Measurements from ENCODE around the gene PARD3B. TPM values are rescaled to one million over a fixed set of nuclear protein-coding genes. Genes with fewer than 3 reads are reported as not detected.

The PARD3B gene
- total RNA-seq, 2 experiments from 2014 or later = 0.49 to 1.1 TPM

GRCh38 chr2:204748286-204748685 is 203.0 kb downstream of the PARD3B start:
- H3K4me1 Mint-ChIP-seq = peaks cover 12% of the 10 kb centered on the region
- no peak for DNase-seq

GRCh38 chr2:204749319-204749718 is 204.0 kb downstream of the PARD3B start:
- Mint-ChIP-seq H3K27me3 (no peaks in the 10 kb centered on the region), H3K36me3 (peaks cover 2% of the 10 kb centered on the region), H3K4me1 (peaks cover 5% of the 10 kb centered on the region), H3K27ac (no peak overlapping the region), H3K4me3 (no peak overlapping the region), H3K9me3 (peaks cover 2% of the 10 kb centered on the region)
- DNase-seq = no peak

More at GRCh38 chr2:204748286-204748685, 203.0 kb downstream of the PARD3B start:
- Mint-ChIP-seq H3K27ac (no peak overlapping the region), H3K9me3 (peaks cover 2% of the 10 kb centered on the region), H3K4me3 (no peak overlapping the region), H3K36me3 (peaks cover 2% of the 10 kb centered on the region), H3K27me3 (no peaks in the 10 kb centered on the region)

- no peak for DNase-seq
- no peak overlapping the region for H3K4me3 Mint-ChIP-seq
- H3K36me3 Mint-ChIP-seq = no peaks in the 10 kb centered on the region
- peaks cover 2% of the 10 kb centered on the region for H3K9me3 Mint-ChIP-seq
- H3K27me3 Mint-ChIP-seq = no peaks in the 10 kb centered on the region
- no peak overlapping the region for H3K27ac Mint-ChIP-seq
- H3K4me1 Mint-ChIP-seq = peaks cover 5% of the 10 kb centered on the region
These were observed 205.1 kb downstream of the PARD3B start for GRCh38 chr2:204750389-204750788.

- Mint-ChIP-seq H3K36me3 (no peaks in the 10 kb centered on the region), H3K27ac (no peak overlapping the region), H3K4me1 (peaks cover 5% of the 10 kb centered on the region), H3K4me3 (no peak overlapping the region), H3K27me3 (no peaks in the 10 kb centered on the region), H3K9me3 (peaks cover 2% of the 10 kb centered on the region)
- DNase-seq = no peak
These were observed 206.2 kb downstream of the PARD3B start for GRCh38 chr2:204751472-204751871.

- H3K9me3 Mint-ChIP-seq = no peaks in the 10 kb centered on the region
- H3K4me3 Mint-ChIP-seq = no peak overlapping the region
- H3K27ac Mint-ChIP-seq = no peak overlapping the region
- no peak for DNase-seq
- H3K36me3 Mint-ChIP-seq = no peaks in the 10 kb centered on the region
- H3K4me1 Mint-ChIP-seq = peaks cover 5% of the 10 kb centered on the region
- no peaks in the 10 kb centered on the region for H3K27me3 Mint-ChIP-seq
These were observed 208.6 kb downstream of the PARD3B start for GRCh38 chr2:204753841-204754240.

GRCh38 chr2:204754898-204755297 is 209.6 kb downstream of the PARD3B start:
- Mint-ChIP-seq H3K27ac (no peak overlapping the region), H3K36me3 (no peaks in the 10 kb centered on the region), H3K4me1 (peaks cover 1% of the 10 kb centered on the region), H3K9me3 (no peaks in the 10 kb centered on the region), H3K27me3 (no peaks in the 10 kb centered on the region), H3K4me3 (no peak overlapping the region)
- no peak for DNase-seq

- peaks cover 11% of the 10 kb centered on the region for H3K9me3 Mint-ChIP-seq
- DNase-seq = no peak
- H3K36me3 Mint-ChIP-seq = no peaks in the 10 kb centered on the region
- H3K27ac Mint-ChIP-seq = no peak overlapping the region
- H3K27me3 Mint-ChIP-seq = no peaks in the 10 kb centered on the region
- H3K4me3 Mint-ChIP-seq = no peak overlapping the region
- no peaks in the 10 kb centered on the region for H3K4me1 Mint-ChIP-seq
These were observed 218.9 kb downstream of the PARD3B start for GRCh38 chr2:204763974-204764703.

GRCh38 chr2:204770735-204771134 is 225.5 kb downstream of the PARD3B start:
- peaks cover 6% of the 10 kb centered on the region for H3K27me3 Mint-ChIP-seq
- no peak overlapping the region for H3K4me3 Mint-ChIP-seq
- DNase-seq = no peak
- H3K4me1 Mint-ChIP-seq = no peaks in the 10 kb centered on the region
- peaks cover 2% of the 10 kb centered on the region for H3K36me3 Mint-ChIP-seq
- no peak overlapping the region for H3K27ac Mint-ChIP-seq
- no peaks in the 10 kb centered on the region for H3K9me3 Mint-ChIP-seq

- H3K9me3 Mint-ChIP-seq = no peaks in the 10 kb centered on the region
These were observed 226.4 kb downstream of the PARD3B start for GRCh38 chr2:204771721-204772120.

GRCh38 chr2:204772546-204772945 is 227.3 kb downstream of the PARD3B start:
- DNase-seq = no peak
- Mint-ChIP-seq H3K9me3 (no peaks in the 10 kb centered on the region), H3K36me3 (peaks cover 2% of the 10 kb centered on the region), H3K4me1 (no peaks in the 10 kb centered on the region), H3K27me3 (peaks cover 6% of the 10 kb centered on the region), H3K4me3 (no peak overlapping the region), H3K27ac (no peak overlapping the region)

More at GRCh38 chr2:204771721-204772120, 226.4 kb downstream of the PARD3B start:
- peaks cover 2% of the 10 kb centered on the region for H3K36me3 Mint-ChIP-seq
- no peak overlapping the region for H3K4me3 Mint-ChIP-seq
- DNase-seq = no peak
- no peaks in the 10 kb centered on the region for H3K4me1 Mint-ChIP-seq
- no peak overlapping the region for H3K27ac Mint-ChIP-seq
- H3K27me3 Mint-ChIP-seq = peaks cover 6% of the 10 kb centered on the region

- DNase-seq = no peak
- H3K27me3 Mint-ChIP-seq = peaks cover 6% of the 10 kb centered on the region
- H3K36me3 Mint-ChIP-seq = peaks cover under 1% of the 10 kb centered on the region
- H3K4me1 Mint-ChIP-seq = no peaks in the 10 kb centered on the region
- no peak overlapping the region for H3K4me3 Mint-ChIP-seq
- no peaks in the 10 kb centered on the region for H3K9me3 Mint-ChIP-seq
- H3K27ac Mint-ChIP-seq = no peak overlapping the region
These were observed 230.5 kb downstream of the PARD3B start for GRCh38 chr2:204775766-204776165.

GRCh38 chr2:204776781-204777559 is 231.7 kb downstream of the PARD3B start:
- no peak for DNase-seq
- Mint-ChIP-seq H3K4me3 (no peak overlapping the region), H3K36me3 (no peaks in the 10 kb centered on the region), H3K27me3 (peaks cover 6% of the 10 kb centered on the region), H3K9me3 (no peaks in the 10 kb centered on the region), H3K4me1 (no peaks in the 10 kb centered on the region), H3K27ac (no peak overlapping the region)

- H3K27me3 Mint-ChIP-seq = peaks cover 2% of the 10 kb centered on the region
- no peaks in the 10 kb centered on the region for H3K4me1 Mint-ChIP-seq
- no peak for DNase-seq
- H3K27ac Mint-ChIP-seq = no peak overlapping the region
- no peaks in the 10 kb centered on the region for H3K9me3 Mint-ChIP-seq
- no peaks in the 10 kb centered on the region for H3K36me3 Mint-ChIP-seq
- H3K4me3 Mint-ChIP-seq = no peak overlapping the region
These were observed 234.5 kb downstream of the PARD3B start for GRCh38 chr2:204779771-204780170.

- Mint-ChIP-seq H3K4me3 (no peak overlapping the region), H3K27ac (no peak overlapping the region), H3K9me3 (no peaks in the 10 kb centered on the region), H3K4me1 (no peaks in the 10 kb centered on the region), H3K27me3 (no peaks in the 10 kb centered on the region), H3K36me3 (no peaks in the 10 kb centered on the region)
- no peak for DNase-seq
These were observed 236.7 kb downstream of the PARD3B start for GRCh38 chr2:204781941-204782340.

- DNase-seq = no peak
- Mint-ChIP-seq H3K36me3 (no peaks in the 10 kb centered on the region), H3K27me3 (no peaks in the 10 kb centered on the region), H3K9me3 (no peaks in the 10 kb centered on the region), H3K4me3 (no peak overlapping the region), H3K4me1 (no peaks in the 10 kb centered on the region), H3K27ac (no peak overlapping the region)
These were observed 244.8 kb downstream of the PARD3B start for GRCh38 chr2:204790076-204790475.

Measured in activated naive CD8-positive, alpha-beta T cell treated with anti-CD3 and anti-CD28 coated beads for 36 hours (primary cell).